AG09319 (cell line): ENCODE results near the gene SCAPER.
"Not testable (repeated sequence)": the region's sequence is repeated elsewhere in the genome, so short reads cannot be mapped to it uniquely, and the experiment has no call there.

Experiments used
- DNase-seq: peaks from one replicate; pipeline ENCODE4 v3.0.0-alpha.2; 2010; ENCODE audit warnings: low read depth; ENCODE audit errors: extremely low read depth
- TF ChIP-seq, protein P1 (sequence below): IDR thresholded peaks from 2 replicates; pipeline ENCODE4 v1.5.1; 2011; ENCODE audit warnings: low read depth, mild to moderate bottlenecking, inconsistent platforms, low read length, moderate library complexity

Gene SCAPER

DNA sequence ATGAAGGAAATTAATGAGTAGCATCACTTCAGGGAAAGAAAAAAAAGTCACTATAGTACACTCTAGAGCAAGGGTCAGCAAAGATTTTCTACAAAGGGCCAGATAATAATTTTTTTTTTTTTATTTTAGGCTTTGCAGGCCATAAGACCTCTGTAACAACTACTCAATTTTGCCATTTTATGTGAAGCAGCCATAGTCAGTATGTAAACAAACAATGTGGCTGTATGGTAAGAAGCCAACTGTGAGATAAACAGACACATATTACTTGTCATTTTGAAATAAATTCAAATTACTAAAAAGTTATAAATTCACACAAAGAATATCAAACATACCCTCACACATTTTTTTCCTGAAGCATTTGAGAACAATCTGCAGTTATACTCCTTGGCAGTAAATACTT is 40.6 kb downstream of the SCAPER start:
- TF ChIP-seq, protein P1, sequence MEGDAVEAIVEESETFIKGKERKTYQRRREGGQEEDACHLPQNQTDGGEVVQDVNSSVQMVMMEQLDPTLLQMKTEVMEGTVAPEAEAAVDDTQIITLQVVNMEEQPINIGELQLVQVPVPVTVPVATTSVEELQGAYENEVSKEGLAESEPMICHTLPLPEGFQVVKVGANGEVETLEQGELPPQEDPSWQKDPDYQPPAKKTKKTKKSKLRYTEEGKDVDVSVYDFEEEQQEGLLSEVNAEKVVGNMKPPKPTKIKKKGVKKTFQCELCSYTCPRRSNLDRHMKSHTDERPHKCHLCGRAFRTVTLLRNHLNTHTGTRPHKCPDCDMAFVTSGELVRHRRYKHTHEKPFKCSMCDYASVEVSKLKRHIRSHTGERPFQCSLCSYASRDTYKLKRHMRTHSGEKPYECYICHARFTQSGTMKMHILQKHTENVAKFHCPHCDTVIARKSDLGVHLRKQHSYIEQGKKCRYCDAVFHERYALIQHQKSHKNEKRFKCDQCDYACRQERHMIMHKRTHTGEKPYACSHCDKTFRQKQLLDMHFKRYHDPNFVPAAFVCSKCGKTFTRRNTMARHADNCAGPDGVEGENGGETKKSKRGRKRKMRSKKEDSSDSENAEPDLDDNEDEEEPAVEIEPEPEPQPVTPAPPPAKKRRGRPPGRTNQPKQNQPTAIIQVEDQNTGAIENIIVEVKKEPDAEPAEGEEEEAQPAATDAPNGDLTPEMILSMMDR: no peak
- DNase-seq: no peak

DNA sequence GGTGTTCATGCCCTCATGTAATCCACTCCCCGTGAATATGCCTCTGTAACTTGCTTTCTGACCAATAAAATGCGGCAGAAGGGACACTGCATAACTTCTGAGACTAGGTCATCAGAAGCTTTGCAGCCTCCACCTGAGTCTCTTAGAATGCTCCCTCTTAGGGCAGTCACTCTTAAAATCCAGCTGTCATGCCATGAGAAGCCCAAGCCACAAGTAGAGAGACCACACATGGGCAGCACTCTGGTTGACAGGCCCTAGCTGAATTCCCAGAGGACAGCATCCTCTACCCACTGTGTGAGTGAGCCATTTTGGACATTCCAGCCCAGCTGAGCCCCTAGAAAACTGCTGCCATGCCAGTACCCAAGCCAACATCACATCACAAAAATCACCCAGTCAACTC is 41.4 kb downstream of the SCAPER start:
- DNase-seq: no peak
- TF ChIP-seq, protein P1: no peak

DNA sequence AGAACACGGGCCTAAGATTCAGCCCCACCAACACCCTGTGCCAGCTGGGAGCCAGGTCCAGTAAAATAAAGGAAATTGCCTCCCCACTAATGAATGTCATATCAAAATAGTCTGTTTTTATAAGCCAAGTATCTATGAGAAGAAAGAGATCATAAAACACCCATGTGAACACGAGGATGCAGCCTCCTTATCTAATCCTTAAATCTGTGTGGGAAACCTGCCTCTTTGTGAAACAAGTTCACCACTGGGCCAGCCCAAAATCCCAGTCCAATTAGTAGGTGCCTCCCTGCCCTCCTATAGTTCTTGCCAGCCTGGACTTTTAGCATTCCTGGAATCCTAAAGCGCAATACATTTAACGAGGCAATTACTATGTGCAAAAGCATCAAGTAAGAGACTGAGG is 42.0 kb downstream of the SCAPER start:
- DNase-seq: no peak
- TF ChIP-seq, protein P1: no peak

DNA sequence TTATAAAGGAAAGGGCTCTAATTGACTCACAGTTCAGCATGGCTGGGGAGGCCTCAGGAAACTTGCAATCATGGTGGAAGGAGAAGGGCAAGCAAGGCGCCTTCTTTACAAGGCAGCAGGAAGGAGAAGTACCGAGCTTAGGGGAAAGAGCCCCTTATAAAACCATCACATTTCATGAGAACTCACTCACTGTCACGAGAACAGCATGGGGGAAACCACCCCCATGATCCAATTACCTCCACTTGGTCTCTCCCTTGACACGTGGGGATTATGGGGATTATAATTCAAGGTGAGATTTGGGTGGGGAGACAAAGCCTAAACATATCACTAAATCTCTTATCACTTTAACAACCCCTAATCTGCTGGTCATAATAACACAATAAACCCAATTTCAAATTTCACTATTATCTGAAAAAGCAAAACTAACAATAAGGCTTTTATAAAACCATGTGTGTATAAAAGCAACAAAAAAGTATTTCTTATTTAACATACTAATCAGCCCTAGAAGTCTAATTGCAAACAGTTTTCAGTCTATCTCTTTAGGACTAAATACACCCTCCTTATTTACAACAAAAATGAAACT is 43.2 kb downstream of the SCAPER start:
- no peak for DNase-seq
- TF ChIP-seq, protein P1: no peak

DNA sequence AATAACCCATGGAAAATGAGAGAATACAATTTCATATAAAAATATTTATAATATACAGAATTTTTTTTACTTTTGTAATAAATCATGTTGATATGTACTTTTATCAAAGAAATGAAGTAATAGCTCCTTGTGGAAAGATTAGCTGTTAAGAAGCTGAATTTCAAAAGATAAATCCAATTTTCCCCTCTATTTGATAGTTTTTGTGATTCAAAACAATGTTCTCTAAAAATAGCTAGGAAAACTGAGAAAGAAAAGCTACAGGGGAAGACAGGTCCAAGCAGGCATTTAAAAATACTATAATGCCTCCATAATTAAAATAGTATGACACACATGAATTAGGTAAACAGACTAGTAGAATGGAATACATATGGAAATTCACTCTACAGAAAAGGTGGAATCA is 44.9 kb downstream of the SCAPER start:
- TF ChIP-seq, protein P1: no peak
- DNase-seq: no peak

DNA sequence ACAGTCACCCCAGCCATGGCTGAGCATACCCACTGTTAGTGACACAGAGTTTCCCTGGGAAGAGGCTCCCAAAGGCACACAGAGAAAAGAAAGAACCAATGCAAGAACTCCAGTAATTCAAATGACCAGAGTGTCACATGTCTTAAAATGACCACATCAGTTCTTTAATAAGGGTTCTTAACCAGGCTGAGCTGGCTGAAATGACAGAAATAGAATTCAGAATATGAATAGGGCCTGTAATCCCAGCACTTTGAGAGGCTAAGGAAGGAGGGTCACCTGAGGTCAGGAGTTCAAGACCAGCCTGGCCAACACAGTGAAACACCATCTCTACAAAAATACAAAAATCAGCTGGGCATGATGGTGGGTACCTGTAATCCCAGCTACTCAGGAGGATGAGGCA is 54.8 kb downstream of the SCAPER start:
- not testable (repeated sequence) for DNase-seq

DNA sequence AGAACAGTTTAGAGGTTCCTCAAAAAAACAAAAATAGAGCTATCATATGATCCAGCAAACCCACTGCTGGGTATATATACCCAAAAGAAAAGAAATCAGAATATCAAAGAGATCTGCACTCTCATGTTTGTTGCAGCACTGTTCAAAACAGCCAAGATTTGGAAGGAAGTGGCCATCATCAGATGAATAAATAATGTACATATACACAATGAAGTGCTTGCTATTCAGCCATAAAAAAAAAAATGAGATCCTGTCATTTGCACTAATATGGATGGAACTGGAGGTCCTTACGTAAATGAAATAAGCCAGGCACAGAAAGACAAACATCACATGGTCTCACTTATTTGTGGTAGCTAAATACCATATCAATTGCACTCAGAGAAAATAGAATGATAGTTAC is 58.4 kb downstream of the SCAPER start:
- TF ChIP-seq, protein P1: no peak
- DNase-seq: no peak

DNA sequence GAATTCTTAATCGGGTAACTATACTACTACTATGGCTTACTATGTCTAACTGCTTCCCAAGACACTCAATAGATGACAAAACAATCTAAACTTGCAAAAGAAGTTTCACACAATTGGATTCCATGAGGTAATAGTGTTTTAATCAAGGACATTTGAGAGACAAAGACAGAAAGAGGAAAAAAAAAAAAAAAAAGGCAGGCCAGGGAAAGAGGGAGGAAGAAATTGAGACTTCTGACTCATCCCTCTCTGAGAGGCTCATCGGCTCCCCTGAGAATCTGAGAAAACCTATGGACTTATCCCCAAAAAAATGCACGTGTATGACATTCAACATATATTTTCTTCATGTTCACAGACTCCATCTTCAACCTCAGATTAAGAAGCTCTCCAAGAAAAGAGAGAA is 61.0 kb downstream of the SCAPER start:
- TF ChIP-seq, protein P1: no peak
- no peak for DNase-seq
